ENCODE results near the gene INF2. TPM values are rescaled to one million over a fixed set of nuclear protein-coding genes. Genes with fewer than 3 reads are reported as not detected.

The INF2 gene
- total and polyA plus RNA-seq, 9 of the 15 experiments (the other 6 are each of a cell fraction or from before 2014, with no cell fraction given): 0.56 to 31.3 (median 7.8) TPM

- TF ChIP-seq ARID1B (IDR thresholded peaks at IDR 0.05): peak; percentile 92
- peak; percentile 71 for TF ChIP-seq NEUROD1 (IDR thresholded peaks at IDR 0.05; ENCODE audit: borderline replicate concordance, low read depth, low read length, partially characterized antibody)
- TF ChIP-seq, protein P1, sequence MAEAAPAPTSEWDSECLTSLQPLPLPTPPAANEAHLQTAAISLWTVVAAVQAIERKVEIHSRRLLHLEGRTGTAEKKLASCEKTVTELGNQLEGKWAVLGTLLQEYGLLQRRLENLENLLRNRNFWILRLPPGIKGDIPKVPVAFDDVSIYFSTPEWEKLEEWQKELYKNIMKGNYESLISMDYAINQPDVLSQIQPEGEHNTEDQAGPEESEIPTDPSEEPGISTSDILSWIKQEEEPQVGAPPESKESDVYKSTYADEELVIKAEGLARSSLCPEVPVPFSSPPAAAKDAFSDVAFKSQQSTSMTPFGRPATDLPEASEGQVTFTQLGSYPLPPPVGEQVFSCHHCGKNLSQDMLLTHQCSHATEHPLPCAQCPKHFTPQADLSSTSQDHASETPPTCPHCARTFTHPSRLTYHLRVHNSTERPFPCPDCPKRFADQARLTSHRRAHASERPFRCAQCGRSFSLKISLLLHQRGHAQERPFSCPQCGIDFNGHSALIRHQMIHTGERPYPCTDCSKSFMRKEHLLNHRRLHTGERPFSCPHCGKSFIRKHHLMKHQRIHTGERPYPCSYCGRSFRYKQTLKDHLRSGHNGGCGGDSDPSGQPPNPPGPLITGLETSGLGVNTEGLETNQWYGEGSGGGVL (CRISPR knock-in tag; IDR thresholded peaks at IDR 0.05): no peak
- peak; percentile 58 for TF ChIP-seq POLR2AphosphoS5 (IDR thresholded peaks at IDR 0.05; ENCODE audit: control insufficient read depth, insufficient read depth, low read depth, low read length)
- peak; percentile 62; the same call in 1 of the 2 replicates for TF ChIP-seq RUNX1 (IDR thresholded peaks at IDR 0.05; ENCODE audit: low read depth)
- TF ChIP-seq TAF1 (IDR thresholded peaks at IDR 0.05; ENCODE audit: control insufficient read depth, extremely low read depth, insufficient read depth, low read length, severe bottlenecking): peak; percentile 41
- TF ChIP-seq, protein P2, sequence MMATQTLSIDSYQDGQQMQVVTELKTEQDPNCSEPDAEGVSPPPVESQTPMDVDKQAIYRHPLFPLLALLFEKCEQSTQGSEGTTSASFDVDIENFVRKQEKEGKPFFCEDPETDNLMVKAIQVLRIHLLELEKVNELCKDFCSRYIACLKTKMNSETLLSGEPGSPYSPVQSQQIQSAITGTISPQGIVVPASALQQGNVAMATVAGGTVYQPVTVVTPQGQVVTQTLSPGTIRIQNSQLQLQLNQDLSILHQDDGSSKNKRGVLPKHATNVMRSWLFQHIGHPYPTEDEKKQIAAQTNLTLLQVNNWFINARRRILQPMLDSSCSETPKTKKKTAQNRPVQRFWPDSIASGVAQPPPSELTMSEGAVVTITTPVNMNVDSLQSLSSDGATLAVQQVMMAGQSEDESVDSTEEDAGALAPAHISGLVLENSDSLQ (IDR thresholded peaks at IDR 0.05): peak; percentile 42
- peak; percentile 19 for TF ChIP-seq ZFP36 (IDR thresholded peaks at IDR 0.05; ENCODE audit: low read depth, low read length, partially characterized antibody)
- TF ChIP-seq CTBP1 (IDR thresholded peaks at IDR 0.05; ENCODE audit: borderline replicate concordance): peak; percentile 87
- no peak for TF ChIP-seq ZNF668 (CRISPR knock-in tag; IDR thresholded peaks at IDR 0.05)
- TF ChIP-seq ETV5 (CRISPR knock-in tag; IDR thresholded peaks at IDR 0.05; ENCODE audit: low read depth): 0 out of 2 replicates have a peak, but pooled peaks have one; percentile 46
- no peak for TF ChIP-seq CHD4 (IDR thresholded peaks at IDR 0.05; ENCODE audit: insufficient read depth, insufficient replicate concordance, low read depth, low read length, poor library complexity, severe bottlenecking)
- TF ChIP-seq TAL1 (IDR thresholded peaks at IDR 0.05): peak; percentile 85
- TF ChIP-seq SMAD4 (CRISPR knock-in tag; conservative IDR thresholded peaks at IDR 0.05): peak; percentile 84
- TF ChIP-seq SMARCC2 (IDR thresholded peaks at IDR 0.05; ENCODE audit: low read depth): peak; percentile 52; the same call in 1 of the 2 replicates
- peak; percentile 83 for TF ChIP-seq NFIC (IDR thresholded peaks at IDR 0.05)
- TF ChIP-seq RBFOX2 (IDR thresholded peaks at IDR 0.05; ENCODE audit: low read depth, low read length): peak; percentile 44
- TF ChIP-seq MAFF (IDR thresholded peaks at IDR 0.05; ENCODE audit: low read length): 0 out of 2 replicates have a peak, but pooled peaks have one; percentile 2
- no peak for TF ChIP-seq AFF4 (CRISPR knock-in tag; IDR thresholded peaks at IDR 0.05)
- TF ChIP-seq L3MBTL2 (IDR thresholded peaks at IDR 0.05): 0 out of 2 replicates have a peak, but pooled peaks have one; percentile 31
- TF ChIP-seq CBFA2T3 (IDR thresholded peaks at IDR 0.05): peak; percentile 92
- TF ChIP-seq IRF1 (CRISPR knock-in tag; IDR thresholded peaks at IDR 0.05; ENCODE audit: borderline replicate concordance): no peak
Observed at GRCh38 chr14:104700747-104701217, 11.4 kb downstream of the INF2 start (continued).

Data from K562 (cell line).